HepG2 (cell line): ENCODE data around the gene FRK. TPM values are rescaled to one million over a fixed set of nuclear protein-coding genes. Genes with fewer than 3 reads are reported as not detected.

ENCODE experiments used
- ATAC-seq: fragments of 200-7000 bp; cut with Tn5 transposase; 3 replicates; pipeline ENCODE4 v1.9.1; 2020; ENCODE audit warnings: mild to moderate bottlenecking, moderate library complexity
- BruUV-seq: library from RNA; stranded (reverse); fragments of 400-500 nt; replicated peaks from 2 replicates; lab custom pipeline; 2021; lab: Mats Ljungman, UMichigan
- CTCF ChIA-PET: fragments of 300-600 bp; formaldehyde crosslinking; extraction: SDS; loops from one replicate; lab custom pipeline; 2021; ENCODE audit warnings: low total read pairs, inconsistent platforms, low intra/inter-chr PET ratio; lab: Yijun Ruan, JAX
- POLR2A ChIA-PET: fragments of 350-600 bp; sonication (Branson Sonifier 250); formaldehyde crosslinking; loops from one replicate; lab custom pipeline; 2020; ENCODE audit warnings: antibody characterized with exemption, inconsistent platforms; lab: Yijun Ruan, JAX
- DNase-seq: peaks from one replicate; pipeline ENCODE4 v3.0.0-alpha.2; 2015; ENCODE audit warnings: low spot score
- FAIRE-seq: peaks from 3 replicates; lab custom pipeline; 2011; peaks lifted over from hg19 to GRCh38; lab: Jason Lieb, UNC
- H2AFZ ChIP-seq: one replicate; pipeline ENCODE4 v1.6.1; 2011; ENCODE audit warnings: low read length, inconsistent platforms
- H3K27ac ChIP-seq: fragments of 300-600 bp; 3 replicates; pipeline ENCODE4 v1.8.0; 2011; ENCODE audit warnings: mixed run types, mild to moderate bottlenecking, mixed read lengths, low read length, inconsistent platforms; ENCODE audit not compliant: insufficient read depth; ENCODE audit errors: extremely low read length
- H3K27me3 ChIP-seq, 2 experiments: fragments of 200-600 bp in 1 of 2; 2 replicates in 1 of 2; 3 replicates in 1 of 2; pipeline versions ENCODE4 v1.6.0 to v1.8.0; 2011; ENCODE audit warnings: low read length in 2 of 2, mild to moderate bottlenecking in 2 of 2, moderate library complexity in 2 of 2, inconsistent platforms in 1 of 2; ENCODE audit not compliant: insufficient read depth in 2 of 2, control insufficient read depth in 1 of 2
- H3K36me3 ChIP-seq, 2 experiments: fragments of 200-600 bp in 1 of 2; replicated peaks in 1 of 2; 2 replicates in 1 of 2; 3 replicates in 1 of 2; pipeline versions ENCODE4 v1.5.1 to v1.8.0; 2011; ENCODE audit warnings: low read length in 2 of 2, inconsistent platforms in 1 of 2; ENCODE audit not compliant: insufficient read depth in 2 of 2, control insufficient read depth in 1 of 2
- H3K4me1 ChIP-seq: 2 replicates; pipeline ENCODE4 v1.5.1; 2012; ENCODE audit warnings: low read length, inconsistent platforms; ENCODE audit not compliant: insufficient read depth
- H3K4me2 ChIP-seq: 2 replicates; pipeline ENCODE4 v1.6.0; 2011; ENCODE audit warnings: low read depth, low read length, inconsistent platforms
- H3K4me3 ChIP-seq, 3 experiments: fragments of 200-600 bp in 1 of 3; sonication (generic), shearing (Covaris generic) in 1 of 3; replicated peaks in 1 of 3; 2 replicates each; pipeline ENCODE4 v1.5.1; 2011 to 2016; ENCODE audit warnings: low read length in 3 of 3, inconsistent platforms in 2 of 3, low read depth in 2 of 3, mild to moderate bottlenecking in 2 of 3, control low read depth in 1 of 3, mixed read lengths in 1 of 3; ENCODE audit not compliant: insufficient read depth in 1 of 3
- H3K79me2 ChIP-seq: one replicate; pipeline ENCODE4 v1.6.1; 2011; ENCODE audit warnings: low read length, inconsistent platforms; ENCODE audit not compliant: insufficient read depth
- H3K9ac ChIP-seq: 2 replicates; pipeline ENCODE4 v1.6.0; 2011; ENCODE audit warnings: mild to moderate bottlenecking, low read depth, low read length, inconsistent platforms; ENCODE audit not compliant: insufficient read depth
- H3K9me3 ChIP-seq: 2 replicates; pipeline ENCODE4 v1.5.1; 2012; ENCODE audit warnings: mild to moderate bottlenecking, low read length
- H4K20me1 ChIP-seq: 2 replicates; pipeline ENCODE4 v1.6.0; 2011; ENCODE audit warnings: inconsistent platforms, mild to moderate bottlenecking, low read length, moderate library complexity; ENCODE audit not compliant: insufficient read depth
- CEBPB ChIP-seq: IDR thresholded peaks from 2 replicates; pipeline ENCODE4 v1.6.1; 2011; ENCODE audit warnings: low read depth, low read length, improper control_type of control experiment, borderline replicate concordance
- CEBPG ChIP-seq: IDR thresholded peaks from 2 replicates; pipeline ENCODE4 v1.6.1; 2016
- DPF2 ChIP-seq: sonication (generic); formaldehyde crosslinking; IDR thresholded peaks from 2 replicates; pipeline ENCODE4 v1.4.0; 2020; ENCODE audit warnings: mild to moderate bottlenecking, low read depth, missing genetic modification reagents, borderline replicate concordance
- RXRB ChIP-seq: IDR thresholded peaks from 2 replicates; pipeline ENCODE4 v1.6.1; 2016; ENCODE audit warnings: borderline replicate concordance, missing genetic modification reagents, missing compliant biosample characterization
- ZNF234 ChIP-seq: sonication (generic); formaldehyde crosslinking; conservative IDR thresholded peaks from 2 replicates; pipeline ENCODE4 v1.5.1; 2020; ENCODE audit warnings: mild to moderate bottlenecking, missing genetic modification reagents
- ZNF546 ChIP-seq: sonication (generic); formaldehyde crosslinking; conservative IDR thresholded peaks from 2 replicates; pipeline ENCODE4 v1.8.1; 2023; ENCODE audit warnings: mild to moderate bottlenecking, missing genetic modification reagents
- WGBS: methylation state at CpG from one replicate; pipeline ENCODE4 v1.1.6; 2017; ENCODE audit warnings: low lambda C conversion rate; 5-methylcytosine and 5-hydroxymethylcytosine counted together
- in situ Hi-C: cut with HindIII; loops from 2 replicates; pipeline ENCODE4 v1.10.0; 2017; ENCODE audit warnings: low pct_unique_long_range_greater_than_20kb; ENCODE audit not compliant: extremely low pct_ligation_motif_present
- intact Hi-C: fragments of 100-400 bp; cut with micrococcal nuclease; formaldehyde crosslinking; loops from one replicate; pipeline ENCODE4 v1.10.0; 2022; ENCODE audit not compliant: unreplicated experiment
- polyA plus RNA-seq, 8 experiments: library from polyadenylated mRNA; depleted of rRNA in 3 of 8; stranded (reverse) in 7 of 8; unstranded in 1 of 8; fragments of >200 nt; fragmentation: Illumina TruSeq in 4 of 8; extraction: Trizol in 4 of 8; gene quantifications; 2 replicates each; pipeline versions ENCODE4 v1.2.1 to v1.2.3, GENCODE V29; 2011 to 2016; ENCODE audit warnings: low read depth in 4 of 8, missing spikeins in 1 of 8, mixed read lengths in 1 of 8; ENCODE audit not compliant: insufficient read depth in 1 of 8
- total RNA-seq, 5 experiments: library from RNA; depleted of rRNA; stranded (reverse); fragments of >200 nt; fragmentation: Illumina TruSeq; extraction: Trizol; gene quantifications; 2 replicates each; pipeline ENCODE4 v1.2.3, GENCODE V29; 2016; ENCODE audit warnings: low read depth in 1 of 5
- TF ChIP-seq, protein P1 (sequence below): sonication (generic); formaldehyde crosslinking; IDR thresholded peaks from 2 replicates; pipeline ENCODE4 v1.4.0; 2020; ENCODE audit warnings: missing genetic modification reagents
- TF ChIP-seq, protein P2 (sequence below): sonication (generic); formaldehyde crosslinking; IDR thresholded peaks from 2 replicates; pipeline ENCODE4 v1.4.0; 2020; ENCODE audit warnings: mild to moderate bottlenecking, low read depth, missing genetic modification reagents
- TF ChIP-seq, protein P3 (sequence below): IDR thresholded peaks from 2 replicates; pipeline ENCODE4 v1.6.1; 2016; ENCODE audit warnings: low read depth, borderline replicate concordance
- TF ChIP-seq, protein P4 (sequence below): IDR thresholded peaks from 2 replicates; pipeline ENCODE4 v1.6.1; 2016; ENCODE audit warnings: mild to moderate bottlenecking, missing biosample characterization, missing genetic modification reagents

Gene FRK
- total and polyA plus RNA-seq, 2 of the 13 experiments (the other 11 are each of a cell fraction or from before 2014, with no cell fraction given) = 1.3 to 2.9 TPM

DNA sequence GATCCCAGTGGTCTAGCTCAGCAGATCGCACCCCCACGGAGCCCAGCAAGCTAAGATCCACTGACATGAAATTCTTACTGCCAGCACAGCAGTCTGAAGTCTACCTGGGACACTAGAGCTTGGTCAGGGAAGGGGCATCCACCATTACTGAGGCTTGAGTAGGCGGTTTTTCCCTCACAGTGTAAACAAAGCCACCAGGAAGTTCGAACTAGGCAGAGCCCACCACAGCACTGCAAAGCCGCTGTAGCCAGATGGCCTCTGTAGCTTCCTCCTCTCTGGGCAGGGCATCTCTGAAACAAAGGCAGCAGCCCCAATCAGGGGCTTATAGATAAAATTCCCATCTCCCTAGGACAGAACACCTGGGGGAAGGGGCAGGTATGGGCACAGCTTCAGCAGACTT lies 18.8 kb downstream of the FRK start:
- ChIA-PET CTCF (no interaction called here), POLR2A (interaction anchor here (1.3 kb wide), 1 partner anchor 58 kb away, joined by 3 read pairs; the partner anchor contains the start of gene NT5DC1)
- Histone ChIP-seq H3K9ac (no peak overlapping the region), H3K4me3 (no peak overlapping the region), H3K9me3 (no peaks in the 10 kb centered on the region), H3K79me2 (peaks cover 23% of the 10 kb centered on the region), H3K27ac (no peak overlapping the region), H3K4me1 (peaks cover 14% of the 10 kb centered on the region), H3K27me3 (no peaks in the 10 kb centered on the region), H3K36me3 (peaks cover 1 to 7% of the 10 kb centered on the region in 2 experiments; a peak in 4 of 5 replicates), H2AFZ (no peak overlapping the region), H3K4me2 (no peak overlapping the region), H4K20me1 (no peaks in the 10 kb centered on the region)
- intact Hi-C loops (no loop called here), in situ Hi-C loops (no loop called here)
- TF ChIP-seq, protein P1, sequence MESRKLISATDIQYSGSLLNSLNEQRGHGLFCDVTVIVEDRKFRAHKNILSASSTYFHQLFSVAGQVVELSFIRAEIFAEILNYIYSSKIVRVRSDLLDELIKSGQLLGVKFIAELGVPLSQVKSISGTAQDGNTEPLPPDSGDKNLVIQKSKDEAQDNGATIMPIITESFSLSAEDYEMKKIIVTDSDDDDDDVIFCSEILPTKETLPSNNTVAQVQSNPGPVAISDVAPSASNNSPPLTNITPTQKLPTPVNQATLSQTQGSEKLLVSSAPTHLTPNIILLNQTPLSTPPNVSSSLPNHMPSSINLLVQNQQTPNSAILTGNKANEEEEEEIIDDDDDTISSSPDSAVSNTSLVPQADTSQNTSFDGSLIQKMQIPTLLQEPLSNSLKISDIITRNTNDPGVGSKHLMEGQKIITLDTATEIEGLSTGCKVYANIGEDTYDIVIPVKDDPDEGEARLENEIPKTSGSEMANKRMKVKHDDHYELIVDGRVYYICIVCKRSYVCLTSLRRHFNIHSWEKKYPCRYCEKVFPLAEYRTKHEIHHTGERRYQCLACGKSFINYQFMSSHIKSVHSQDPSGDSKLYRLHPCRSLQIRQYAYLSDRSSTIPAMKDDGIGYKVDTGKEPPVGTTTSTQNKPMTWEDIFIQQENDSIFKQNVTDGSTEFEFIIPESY = peak; percentile 72
- no peak for TF ChIP-seq DPF2 (CRISPR knock-in tag)
- 96% methylated on average over 3 of the region's 5 CpGs for WGBS
- DNase-seq = no peak
- no TSS peak for BruUV-seq
- no peak for ATAC-seq
- FAIRE-seq = no peak

DNA sequence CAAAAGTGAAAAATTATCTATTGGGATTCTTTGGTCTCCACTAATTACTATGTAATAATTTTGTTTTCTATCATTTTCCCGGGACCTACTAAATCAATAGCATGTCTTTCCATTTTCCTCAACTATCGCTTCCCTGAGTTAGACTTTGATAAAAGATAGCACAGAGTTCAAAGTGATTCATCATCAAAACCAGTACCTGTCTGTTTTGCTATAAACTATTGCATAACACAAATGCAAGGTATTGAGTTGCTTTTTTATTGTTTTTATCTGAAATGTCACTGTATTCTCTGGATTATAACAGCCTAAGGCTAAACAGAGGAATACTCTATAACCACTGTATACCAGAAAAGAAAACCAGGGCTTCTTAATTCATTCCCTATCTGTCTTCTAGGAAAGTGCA lies 19.7 kb downstream of the FRK start:
- FAIRE-seq = no peak

More for the DNA sequence above, 19.7 kb downstream of the FRK start:
- Histone ChIP-seq H3K4me3 (no peak overlapping the region), H3K27me3 (no peaks in the 10 kb centered on the region), H2AFZ (no peak overlapping the region), H4K20me1 (no peaks in the 10 kb centered on the region), H3K4me2 (no peak overlapping the region), H3K9ac (no peak overlapping the region), H3K79me2 (peaks cover 23% of the 10 kb centered on the region), H3K27ac (no peak overlapping the region), H3K9me3 (no peaks in the 10 kb centered on the region), H3K36me3 (peaks cover 1 to 7% of the 10 kb centered on the region in 2 experiments; a peak in 4 of 5 replicates), H3K4me1 (peaks cover 19% of the 10 kb centered on the region)
- no TSS peak for BruUV-seq
- intact Hi-C loops (no loop called here), in situ Hi-C loops (no loop called here)
- CTCF ChIA-PET = no interaction called here
- 95% methylated on average over 2 of the region's 2 CpGs for WGBS
- POLR2A ChIA-PET = no interaction called here
- no peak for ATAC-seq
- TF ChIP-seq, protein P2, sequence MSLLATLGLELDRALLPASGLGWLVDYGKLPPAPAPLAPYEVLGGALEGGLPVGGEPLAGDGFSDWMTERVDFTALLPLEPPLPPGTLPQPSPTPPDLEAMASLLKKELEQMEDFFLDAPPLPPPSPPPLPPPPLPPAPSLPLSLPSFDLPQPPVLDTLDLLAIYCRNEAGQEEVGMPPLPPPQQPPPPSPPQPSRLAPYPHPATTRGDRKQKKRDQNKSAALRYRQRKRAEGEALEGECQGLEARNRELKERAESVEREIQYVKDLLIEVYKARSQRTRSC (CRISPR knock-in tag) = no peak
- TF ChIP-seq CEBPG (CRISPR knock-in tag) (0 out of 2 replicates have a peak, but pooled peaks have one; percentile 24), CEBPB (peak; percentile 52; the same call in 1 of the 2 replicates), RXRB (CRISPR knock-in tag) (no peak), ZNF234 (CRISPR knock-in tag) (no peak), ZNF546 (CRISPR knock-in tag) (no peak)
- TF ChIP-seq, protein P3, sequence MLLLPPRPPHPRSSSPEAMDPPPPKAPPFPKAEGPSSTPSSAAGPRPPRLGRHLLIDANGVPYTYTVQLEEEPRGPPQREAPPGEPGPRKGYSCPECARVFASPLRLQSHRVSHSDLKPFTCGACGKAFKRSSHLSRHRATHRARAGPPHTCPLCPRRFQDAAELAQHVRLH = no peak
- TF ChIP-seq, protein P4, sequence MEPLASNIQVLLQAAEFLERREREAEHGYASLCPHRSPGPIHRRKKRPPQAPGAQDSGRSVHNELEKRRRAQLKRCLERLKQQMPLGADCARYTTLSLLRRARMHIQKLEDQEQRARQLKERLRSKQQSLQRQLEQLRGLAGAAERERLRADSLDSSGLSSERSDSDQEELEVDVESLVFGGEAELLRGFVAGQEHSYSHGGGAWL (CRISPR knock-in tag) = no peak
- no peak for DNase-seq
